ENCODE data around the gene ITSN1. TPM values are rescaled to one million over a fixed set of nuclear protein-coding genes. Genes with fewer than 3 reads are reported as not detected.
A peak's percentile ranks its signal among the peaks of the same experiment; 100 is the strongest.

The ITSN1 gene
- total RNA-seq, 1 experiment from 2014 or later: 88.5 TPM

- Histone ChIP-seq H3K4me3 (ENCODE audit: low read depth, low read length) (no peak overlapping the region), H3K4me1 (peaks cover 29% of the 10 kb centered on the region), H3K36me3 (ENCODE audit: control insufficient read depth, insufficient read depth, low read length) (no peaks in the 10 kb centered on the region), H3K9me3 (no peaks in the 10 kb centered on the region), H3K27me3 (replicated peaks; ENCODE audit: control insufficient read depth, insufficient read depth, low read length) (no peaks in the 10 kb centered on the region)
- no peaks in the 10 kb centered on the region for H3K27me3 Mint-ChIP-seq (ENCODE audit: insufficient read depth, unreplicated experiment)
- no peak for DNase-seq
- no peak overlapping the region for H3K4me3 Mint-ChIP-seq (ENCODE audit: unreplicated experiment)
- BruUV-seq (replicated peaks): no TSS peak
- POLR2A ChIA-PET: interaction anchor here (0.5 to 0.7 kb wide), 2 partner anchors 22 to 27 kb away, joined by 7 to 8 read pairs; no protein-coding TSS in a partner anchor
- peaks cover 44% of the 10 kb centered on the region for H3K36me3 Mint-ChIP-seq (ENCODE audit: insufficient read depth, unreplicated experiment)
- peak overlapping the region; percentile 97 for H3K27ac Mint-ChIP-seq (ENCODE audit: unreplicated experiment)
- CTCF ChIA-PET: no interaction called here
- intact Hi-C loops (cut with micrococcal nuclease; ENCODE audit: unreplicated experiment): loop anchor here (5.0 kb wide), 1 partner anchor 127 kb away; the partner anchor contains the start of genes MRPS6 and SLC5A3
- H3K9me3 Mint-ChIP-seq (ENCODE audit: unreplicated experiment): peaks cover 9% of the 10 kb centered on the region
- peaks cover 27% of the 10 kb centered on the region for H3K4me1 Mint-ChIP-seq (ENCODE audit: low read depth, unreplicated experiment)
- TF ChIP-seq CTCF (IDR thresholded peaks at IDR 0.05; ENCODE audit: insufficient read depth in 1 of 2, low read depth in 1 of 2, low read length in 1 of 2, severe bottlenecking in 1 of 2, unreplicated experiment in 1 of 2): no peak
These were observed 303.5 kb downstream of the ITSN1 start for GRCh38 chr21:33945652-33946270.

GRCh38 chr21:33947451-33948095 lies 305.3 kb downstream of the ITSN1 start:
- CTCF ChIA-PET: interaction anchor here (0.6 to 2.6 kb wide), 4 partner anchors 19 to 255 kb away, joined by 3 to 7 read pairs (median 4); no protein-coding TSS in a partner anchor
- Mint-ChIP-seq H3K36me3 (ENCODE audit: insufficient read depth, unreplicated experiment) (peaks cover 39% of the 10 kb centered on the region), H3K27me3 (ENCODE audit: insufficient read depth, unreplicated experiment) (no peaks in the 10 kb centered on the region), H3K4me3 (ENCODE audit: unreplicated experiment) (peak overlapping the region; percentile 67), H3K4me1 (ENCODE audit: low read depth, unreplicated experiment) (peaks cover 27% of the 10 kb centered on the region), H3K27ac (ENCODE audit: unreplicated experiment) (peak overlapping the region; percentile 97), H3K9me3 (ENCODE audit: unreplicated experiment) (peaks cover 9% of the 10 kb centered on the region)
- Histone ChIP-seq H3K4me3 (ENCODE audit: low read depth, low read length) (peak overlapping the region; percentile 29), H3K27me3 (replicated peaks; ENCODE audit: control insufficient read depth, insufficient read depth, low read length) (no peaks in the 10 kb centered on the region), H3K9me3 (no peaks in the 10 kb centered on the region), H3K36me3 (ENCODE audit: control insufficient read depth, insufficient read depth, low read length) (no peaks in the 10 kb centered on the region), H3K4me1 (peaks cover 29% of the 10 kb centered on the region)
- POLR2A ChIA-PET: interaction anchor here (0.6 to 1.7 kb wide), 13 partner anchors 11 to 219 kb away, joined by 3 to 31 read pairs (median 4); partner anchors contain the start of genes MRPS6 and SLC5A3
- TF ChIP-seq CTCF (IDR thresholded peaks at IDR 0.05; ENCODE audit: insufficient read depth in 1 of 2, low read depth in 1 of 2, low read length in 1 of 2, severe bottlenecking in 1 of 2, unreplicated experiment in 1 of 2): no peak
- DNase-seq: peak; percentile 87 to 92
- BruUV-seq (replicated peaks): TSS peak; percentile 96
- intact Hi-C loops (cut with micrococcal nuclease; ENCODE audit: unreplicated experiment): loop anchor here (1.0 to 5.0 kb wide), 2 partner anchors 20 to 125 kb away; partner anchors contain the start of genes MRPS6 and SLC5A3

Measured in Caco-2 (cell line).